Heart right ventricle (tissue), 16 donors: Measurements from ENCODE around the gene CD276. TPM values are rescaled to one million over a fixed set of nuclear protein-coding genes. Genes with fewer than 3 reads are reported as not detected.

Experiments
- ATAC-seq, 8 donors: fragments of 200-7000 bp; cut with Tn5 transposase; one replicate each; pipeline ENCODE4 v1.9.1; 2020; ENCODE audit warnings: mild to moderate bottlenecking in 8 of 8, moderate library complexity in 8 of 8, moderate number of reproducible peaks in 1 of 8
- DNase-seq, 2 donors: peaks; one replicate each; pipeline ENCODE4 v3.0.0-alpha.2; 2020
- H3K27ac ChIP-seq, 10 donors: fragments of 200-600 bp; sonication (generic) in 2 of 10; one replicate each; pipeline versions ENCODE4 v1.5.0 to v1.8.0; 2020 to 2022; ENCODE audit warnings: mild to moderate bottlenecking in 3 of 10
- H3K27me3 ChIP-seq, 7 donors: fragments of 200-600 bp; one replicate each; pipeline ENCODE4 v1.8.0; 2021 to 2022; ENCODE audit warnings: mild to moderate bottlenecking in 2 of 7
- H3K36me3 ChIP-seq, 9 donors: fragments of 200-600 bp; sonication (generic) in 1 of 9; one replicate each; pipeline versions ENCODE4 v1.5.0 to v1.8.0; 2020 to 2022; ENCODE audit warnings: mild to moderate bottlenecking in 2 of 9
- H3K4me1 ChIP-seq, 9 donors: fragments of 200-600 bp; sonication (generic) in 1 of 9; one replicate each; pipeline versions ENCODE4 v1.5.0 to v1.8.0; 2020 to 2022; ENCODE audit warnings: mild to moderate bottlenecking in 4 of 9
- H3K4me3 ChIP-seq, 10 donors: fragments of 200-600 bp; sonication (generic) in 2 of 10; one replicate each; pipeline versions ENCODE4 v1.5.0 to v1.8.0; 2020 to 2022; ENCODE audit warnings: mild to moderate bottlenecking in 7 of 10, moderate library complexity in 2 of 10
- H3K9me3 ChIP-seq, 11 donors: fragments of 200-600 bp in 10 of 11; sonication (generic) in 2 of 11; one replicate each; pipeline versions ENCODE4 v1.5.0 to v1.8.0; 2013 to 2022; ENCODE audit warnings: mild to moderate bottlenecking in 2 of 11, control low read depth in 1 of 11, moderate library complexity in 1 of 11
- CTCF ChIP-seq, 9 donors: fragments of 200-600 bp; sonication (generic) in 2 of 9; IDR thresholded peaks; one replicate each; pipeline versions ENCODE4 v1.5.0 to v1.8.0; 2021 to 2022; ENCODE audit warnings: antibody characterized with exemption in 9 of 9, mild to moderate bottlenecking in 5 of 9, moderate library complexity in 1 of 9
- WGBS, 2 donors: extraction: QIAGEN DNeasy Blood & Tissue Kit; methylation state at CpG; one replicate each; pipeline ENCODE4 v1.1.7; 2013; ENCODE audit warnings: inconsistent platforms in 1 of 2; 5-methylcytosine and 5-hydroxymethylcytosine counted together
- intact Hi-C, 10 donors: fragments of 100-400 bp; cut with DNase I; formaldehyde crosslinking; loops; one replicate each; pipeline versions ENCODE4 v1.11.1 to v1.14.2; 2022
- polyA plus RNA-seq, 2 donors: library from polyadenylated mRNA; stranded (reverse); fragments of 200-250 nt; gene quantifications; one replicate each; pipeline ENCODE4 v1.2.3, GENCODE V29; 2013
- total RNA-seq, 10 donors: library from RNA; stranded (reverse); fragmentation: NEBNext Ultra II Directional in 3 of 10; extraction: Animal tissue kit (Norgen Biotek cat#: 25700) in 3 of 10; gene quantifications; one replicate each; pipeline versions ENCODE4 v1.2.1 to v1.2.4, GENCODE V29; 2021 to 2023
- donor health status: Arrhythmogenic right ventricular cardiomyopathy.
- donor health status: ischemic (EF 13 %, LVEDD 7.1; RV severe dilation, severe dysfunction).
- donor health status: healthy with polysubstance abuse.
- donor health status: DM: no; HTN: yes; CAD: no.
- donor health status: DM: no; HTN: no; CAD: no.
- donor health status: ischemic (EF 25% LVEDD 6.9; RV normal size, moderate dysfunction).
- donor health status: ischemic (EF 25% LVEDD 5.7; RV mildly dilated, moderate dysfunction).
- donor health status: healthy.
- donor health status: DM: yes; HTN: yes; CAD: no.
- donor health status: Ischemic cardiomyopathy.
- donor health status: ischemic (EF 35%, LVEDD 5.7; RV mildly dilated, moderate dysfunction).
- donor health status: nonischemic (EF 11% LVEDD 7.7; RV severe dilation, severe dysfunction).
- donor health status: DM: yes; HTN: yes; CAD: no.
- donor health status: PGD.
- donor health status: ischemic (EF 29% LVEDD 5.4; RV normal size, mild dysfunction).
- donor health status: nonischemic (EF 23%, LVEDD 6.1; RV moderate dilation, normal function).

Gene CD276
- total and polyA plus RNA-seq, 12 donors: 26.5 to 77.1 (median 38.1) TPM

- TF ChIP-seq CTCF (IDR thresholded peaks at IDR 0.05): no peak
- DNase-seq (no peak), ATAC-seq (no peak)
- no peak overlapping the region for H3K4me3 ChIP-seq
- H3K36me3 ChIP-seq: peaks cover 0 to 84% (median 6%) of the 10 kb centered on the region in 9 donors
- no peaks in the 10 kb centered on the region for H3K27me3 ChIP-seq
- no peaks in the 10 kb centered on the region for H3K9me3 ChIP-seq
- intact Hi-C loops: loop anchor here in 6 of 10 donors (5.0 to 10.0 kb wide), 2 partner anchors 194 to 197 kb away; no protein-coding TSS in a partner anchor
- H3K27ac ChIP-seq: no peak overlapping the region
- 67% methylated on average over 5 of the region's 5 CpGs for WGBS, 2 donors
- H3K4me1 ChIP-seq: peaks cover 0 to 10% (median 4%) of the 10 kb centered on the region in 9 donors
Measured at GRCh38 chr15:73710321-73710720, 26.1 kb downstream of the CD276 start.

GRCh38 chr15:73711526-73711925, 27.3 kb downstream of the CD276 start:
- intact Hi-C loops: loop anchor here in 6 of 10 donors (5.0 to 10.0 kb wide), 2 partner anchors 193 to 196 kb away; no protein-coding TSS in a partner anchor
- Histone ChIP-seq H3K9me3 (no peaks in the 10 kb centered on the region), H3K27ac (no peak overlapping the region), H3K4me1 (peaks cover 0 to 18% (median 8%) of the 10 kb centered on the region in 9 donors), H3K36me3 (peaks cover 0 to 73% (median 6%) of the 10 kb centered on the region in 9 donors), H3K4me3 (no peak overlapping the region), H3K27me3 (no peaks in the 10 kb centered on the region)
- no peak for TF ChIP-seq CTCF (IDR thresholded peaks at IDR 0.05)
- 73 to 77% methylated on average over 4 of the region's 4 CpGs for WGBS, 2 donors
- ATAC-seq (peak in 1 of 8 donors; percentile 61), DNase-seq (no peak)

- Histone ChIP-seq H3K4me1 (peaks cover 0 to 22% (median 8%) of the 10 kb centered on the region in 9 donors), H3K9me3 (no peaks in the 10 kb centered on the region), H3K27me3 (no peaks in the 10 kb centered on the region), H3K4me3 (no peak overlapping the region), H3K36me3 (peaks cover 0 to 67% (median 6%) of the 10 kb centered on the region in 9 donors), H3K27ac (no peak overlapping the region)
- peak in 1 of 8 donors; percentile 21 for ATAC-seq
- intact Hi-C loops: loop anchor here in 6 of 10 donors (5.0 to 10.0 kb wide), 2 partner anchors 193 to 195 kb away; no protein-coding TSS in a partner anchor
- peak in 5 of 9 donors; percentile 9 to 30 (median 20) for TF ChIP-seq CTCF (IDR thresholded peaks at IDR 0.05)
- no peak for DNase-seq
Measured at GRCh38 chr15:73712107-73712506, 27.9 kb downstream of the CD276 start.

- Histone ChIP-seq H3K27me3 (no peaks in the 10 kb centered on the region), H3K27ac (peak overlapping the region in 1 of 10 donors; percentile 67), H3K36me3 (peaks cover 0 to 43% (median 0%) of the 10 kb centered on the region in 9 donors), H3K9me3 (no peaks in the 10 kb centered on the region), H3K4me1 (peaks cover 0 to 24% (median 8%) of the 10 kb centered on the region in 9 donors), H3K4me3 (no peak overlapping the region)
- DNase-seq (no peak), ATAC-seq (no peak)
- intact Hi-C loops: loop anchor here in 6 of 10 donors (5.0 to 10.0 kb wide), 3 partner anchors 88 to 193 kb away; no protein-coding TSS in a partner anchor
- no peak for TF ChIP-seq CTCF (IDR thresholded peaks at IDR 0.05)
- 97 to 98% methylated on average over 5 of the region's 5 CpGs for WGBS, 2 donors
Measured at GRCh38 chr15:73714695-73715301, 30.6 kb downstream of the CD276 start.
